Natural killer cell treated with Interleukin-12 subunit alpha and Interleukin-12 subunit beta and Interleukin-15 and Interleukin-18, amount 100 ng/mL, for 72 hours (primary cell): ENCODE data around the gene POTEI. TPM values are rescaled to one million over a fixed set of nuclear protein-coding genes. Genes with fewer than 3 reads are reported as not detected.
"Not testable (repeated sequence)": the region's sequence is repeated elsewhere in the genome, so short reads cannot be mapped to it uniquely, and the experiment has no call there.

Experiments used
- ATAC-seq, 2 donors: fragments of 150-1000 bp; cut with Tn5 transposase in 1 of 2; sonication (Bioruptor Pico), chemical (Tn5 transposase) in 1 of 2; 2 replicates each; pipeline ENCODE4 v1.10.0; 2021
- DNase-seq: peaks from one replicate; pipeline ENCODE4 v3.0.0; 2022; ENCODE audit warnings: low spot score
- H3K27ac Mint-ChIP-seq, 2 donors: 1 replicate in 1 of 2; 2 replicates in 1 of 2; pipeline ENCODE4 v1.8.0; 2022; ENCODE audit warnings: mixed read lengths in 2 of 2, mild to moderate bottlenecking in 1 of 2, moderate library complexity in 1 of 2
- H3K27me3 Mint-ChIP-seq, 2 donors: 1 replicate in 1 of 2; 2 replicates in 1 of 2; pipeline ENCODE4 v1.8.0; 2022; ENCODE audit warnings: mixed read lengths in 2 of 2
- H3K36me3 Mint-ChIP-seq: one replicate; pipeline ENCODE4 v1.8.0; 2022; ENCODE audit warnings: mixed read lengths
- H3K4me1 Mint-ChIP-seq, 2 donors: 1 replicate in 1 of 2; 2 replicates in 1 of 2; pipeline ENCODE4 v1.8.0; 2022; ENCODE audit warnings: low read depth in 2 of 2, mixed read lengths in 2 of 2, mild to moderate bottlenecking in 1 of 2
- H3K4me3 Mint-ChIP-seq: one replicate; pipeline ENCODE4 v1.8.0; 2022; ENCODE audit warnings: mixed read lengths
- H3K9me3 Mint-ChIP-seq: 2 replicates; pipeline ENCODE4 v1.8.0; 2022; ENCODE audit warnings: mixed read lengths
- total RNA-seq, 2 donors: library from RNA; stranded (reverse); gene quantifications; one replicate each; pipeline ENCODE4 v1.2.3, GENCODE V29; 2022

POTEI gene
- not detected for total RNA-seq

- not testable (repeated sequence) for H3K36me3 Mint-ChIP-seq, ATAC-seq, H3K27me3 Mint-ChIP-seq, H3K4me3 Mint-ChIP-seq, H3K9me3 Mint-ChIP-seq, H3K4me1 Mint-ChIP-seq, DNase-seq, H3K27ac Mint-ChIP-seq
Observed at GRCh38 chr2:130509228-130509627, at the start of gene POTEI. TSS of gene POTEI (minus strand) at chr2:130509328. CDS start at chr2:130509235, 93 bp downstream.

GRCh38 chr2:130556441-130556840, 47.3 kb upstream of the POTEI start:
- H3K27ac Mint-ChIP-seq, H3K4me3 Mint-ChIP-seq, H3K36me3 Mint-ChIP-seq, H3K27me3 Mint-ChIP-seq, H3K4me1 Mint-ChIP-seq, H3K9me3 Mint-ChIP-seq, DNase-seq: not testable (repeated sequence)
- peak in 1 of 2 donors; percentile 60 for ATAC-seq

DNA sequence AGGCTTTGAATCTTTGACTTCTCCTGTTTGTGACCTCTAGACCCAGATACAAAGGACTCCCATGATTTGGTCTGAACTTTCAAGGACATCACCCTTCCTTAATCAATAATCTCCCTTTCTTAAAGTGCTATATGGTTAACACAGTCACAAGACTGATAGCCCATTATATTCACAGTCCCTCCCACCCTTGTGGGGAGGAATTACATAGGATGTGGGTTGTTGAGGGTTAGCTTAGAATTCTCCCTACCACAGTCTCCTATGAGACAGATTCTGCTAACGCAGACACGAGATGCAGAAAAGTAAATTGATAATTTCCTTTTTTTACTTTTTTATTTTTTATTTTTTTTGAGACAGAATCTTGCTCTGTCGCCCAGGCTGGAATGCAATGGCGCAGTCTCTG, 45.0 kb upstream of the POTEI start:
- H3K9me3 Mint-ChIP-seq, H3K36me3 Mint-ChIP-seq, H3K27ac Mint-ChIP-seq, H3K27me3 Mint-ChIP-seq, H3K4me3 Mint-ChIP-seq, DNase-seq, H3K4me1 Mint-ChIP-seq: not testable (repeated sequence)
- ATAC-seq = peak in 1 of 2 donors; percentile 64

DNA sequence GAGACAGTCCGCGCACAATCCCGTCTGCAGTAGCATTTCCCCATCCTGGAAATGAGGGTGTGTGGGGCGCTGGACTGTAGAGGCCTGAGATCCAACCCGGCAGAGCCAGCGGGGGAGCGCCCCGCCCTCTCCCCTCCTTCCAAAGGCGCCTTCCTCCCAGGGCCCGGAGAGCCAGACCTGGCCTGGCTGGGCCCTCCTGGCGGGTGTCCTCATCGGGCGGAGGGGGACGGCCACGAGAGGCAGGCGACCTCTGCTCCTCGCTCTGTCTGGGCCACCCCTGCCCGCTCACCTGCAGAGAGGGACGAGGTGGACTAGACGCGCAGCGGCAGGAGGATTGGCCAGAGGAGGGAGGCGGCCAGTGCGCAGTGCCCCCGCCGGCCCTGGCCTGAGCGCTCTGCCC, 40.3 kb upstream of the POTEI start:
- not testable (repeated sequence) for H3K36me3 Mint-ChIP-seq, H3K4me1 Mint-ChIP-seq, DNase-seq, H3K4me3 Mint-ChIP-seq, H3K9me3 Mint-ChIP-seq, H3K27me3 Mint-ChIP-seq, H3K27ac Mint-ChIP-seq
- ATAC-seq = peak in 1 of 2 donors; percentile 22

DNA sequence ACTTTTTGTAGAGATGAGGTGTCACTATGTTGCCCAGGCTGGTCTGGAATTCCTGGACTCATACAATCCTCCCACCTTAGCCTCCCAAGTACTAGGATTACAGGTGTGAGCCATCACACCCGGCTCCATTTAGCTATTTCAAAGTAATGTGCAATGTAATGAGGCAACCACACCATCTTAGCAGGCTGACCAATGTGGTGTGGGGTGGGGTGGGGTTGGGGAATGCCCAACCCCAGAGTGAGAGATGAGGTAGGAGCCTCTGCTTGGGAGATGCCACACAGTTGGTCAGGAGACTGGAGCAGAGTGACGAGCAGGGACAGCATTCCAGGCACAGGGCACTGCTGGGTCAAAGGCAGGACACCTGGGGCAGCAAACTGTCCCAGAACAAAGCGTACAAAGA, 39.3 kb upstream of the POTEI start:
- H3K4me1 Mint-ChIP-seq, H3K27ac Mint-ChIP-seq, H3K9me3 Mint-ChIP-seq, H3K4me3 Mint-ChIP-seq, DNase-seq, H3K27me3 Mint-ChIP-seq, H3K36me3 Mint-ChIP-seq: not testable (repeated sequence)
- ATAC-seq = peak in 1 of 2 donors; percentile 69

DNA sequence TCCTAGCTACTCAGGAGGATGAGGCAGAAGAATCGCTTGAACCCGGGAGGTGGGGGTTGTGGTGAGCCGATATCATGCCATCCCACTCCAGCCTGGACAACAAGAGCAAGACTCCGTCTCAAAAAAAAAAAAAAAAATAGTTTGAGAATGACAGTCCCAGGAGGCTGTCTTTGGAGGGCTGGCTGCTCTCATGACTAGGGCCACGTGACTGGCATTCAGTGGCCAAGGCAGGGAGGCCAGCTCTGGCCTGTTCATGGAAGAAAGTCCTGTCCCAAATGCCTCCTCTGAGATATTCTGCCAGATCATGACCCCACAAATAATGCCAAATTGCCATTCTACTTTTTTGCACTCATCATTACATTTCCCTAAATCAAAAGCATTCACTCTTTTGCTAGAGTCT, 35.9 kb upstream of the POTEI start:
- not testable (repeated sequence) for ATAC-seq

DNA sequence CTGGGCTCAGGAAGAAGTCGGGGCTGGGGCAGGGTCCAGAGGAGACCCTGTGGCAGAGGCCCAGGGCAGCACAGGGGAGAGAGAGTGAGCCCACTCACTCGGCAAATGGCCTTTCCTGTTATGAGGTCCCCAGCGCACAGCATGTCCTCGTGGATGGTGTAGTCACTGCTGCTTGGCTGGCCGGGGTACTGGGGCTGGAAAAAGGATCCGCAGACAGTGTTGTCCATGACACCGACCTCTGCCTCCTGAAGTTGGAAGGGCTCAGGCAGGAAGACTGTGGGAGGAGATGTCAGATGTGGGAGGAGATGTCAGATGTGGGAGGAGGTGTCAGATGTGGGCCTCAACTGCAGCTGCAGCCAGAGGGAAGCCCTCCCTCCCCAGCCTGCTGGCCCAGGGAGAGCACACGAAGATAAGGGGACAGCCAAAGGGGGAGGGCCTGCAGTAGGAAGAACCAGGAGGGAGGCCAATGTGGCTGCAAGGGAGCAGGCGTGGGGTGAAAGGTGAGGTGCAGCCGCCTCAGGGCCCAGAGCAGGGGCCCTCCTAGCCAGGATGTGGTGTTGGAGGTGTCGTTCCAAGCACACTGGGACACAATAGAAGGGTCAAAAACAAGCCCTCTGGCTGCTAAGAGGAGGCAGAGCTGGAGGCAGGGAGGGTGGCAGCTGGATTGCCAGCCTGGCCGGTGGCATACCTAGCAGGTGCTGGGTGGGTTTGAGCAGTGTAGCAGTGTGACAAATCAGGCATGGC, 34.8 kb upstream of the POTEI start:
- ATAC-seq = peak; percentile 73 to 78
- not testable (repeated sequence) for H3K4me1 Mint-ChIP-seq, H3K36me3 Mint-ChIP-seq

More for the DNA sequence above, 35.9 kb upstream of the POTEI start:
- DNase-seq, H3K27ac Mint-ChIP-seq, H3K9me3 Mint-ChIP-seq, H3K4me3 Mint-ChIP-seq, H3K4me1 Mint-ChIP-seq, H3K36me3 Mint-ChIP-seq, H3K27me3 Mint-ChIP-seq: not testable (repeated sequence)

DNA sequence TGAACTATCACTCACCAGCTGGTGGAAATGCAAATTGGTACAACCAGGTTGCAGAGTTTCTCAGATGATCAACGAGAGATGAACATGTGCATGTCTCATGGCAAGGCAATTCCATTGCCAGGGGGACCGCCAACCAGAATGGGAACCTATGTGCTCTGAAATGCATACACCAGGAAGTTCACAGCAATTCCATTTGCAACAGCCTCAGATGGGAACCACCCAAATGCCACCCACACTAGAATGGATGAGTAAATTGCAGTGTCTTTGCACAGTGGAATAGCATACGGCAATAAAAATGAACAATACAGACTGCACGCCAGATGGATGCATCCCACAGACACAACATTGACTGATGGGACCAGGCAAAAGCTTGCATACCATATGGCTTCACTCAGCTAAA, 33.7 kb upstream of the POTEI start:
- H3K27ac Mint-ChIP-seq, DNase-seq, ATAC-seq, H3K4me3 Mint-ChIP-seq, H3K9me3 Mint-ChIP-seq, H3K4me1 Mint-ChIP-seq, H3K36me3 Mint-ChIP-seq, H3K27me3 Mint-ChIP-seq: not testable (repeated sequence)

More for the DNA sequence above, 34.8 kb upstream of the POTEI start:
- not testable (repeated sequence) for DNase-seq, H3K9me3 Mint-ChIP-seq, H3K4me3 Mint-ChIP-seq, H3K27ac Mint-ChIP-seq, H3K27me3 Mint-ChIP-seq

- not testable (repeated sequence) for H3K27ac Mint-ChIP-seq, H3K36me3 Mint-ChIP-seq, H3K27me3 Mint-ChIP-seq, H3K9me3 Mint-ChIP-seq, H3K4me3 Mint-ChIP-seq, H3K4me1 Mint-ChIP-seq, DNase-seq, ATAC-seq
Observed at GRCh38 chr2:130538271-130538670, 29.1 kb upstream of the POTEI start.

- H3K4me3 Mint-ChIP-seq, H3K27me3 Mint-ChIP-seq, H3K27ac Mint-ChIP-seq, H3K36me3 Mint-ChIP-seq, ATAC-seq, H3K9me3 Mint-ChIP-seq, DNase-seq, H3K4me1 Mint-ChIP-seq: not testable (repeated sequence)
Observed at GRCh38 chr2:130536654-130537053, 27.5 kb upstream of the POTEI start.

DNA sequence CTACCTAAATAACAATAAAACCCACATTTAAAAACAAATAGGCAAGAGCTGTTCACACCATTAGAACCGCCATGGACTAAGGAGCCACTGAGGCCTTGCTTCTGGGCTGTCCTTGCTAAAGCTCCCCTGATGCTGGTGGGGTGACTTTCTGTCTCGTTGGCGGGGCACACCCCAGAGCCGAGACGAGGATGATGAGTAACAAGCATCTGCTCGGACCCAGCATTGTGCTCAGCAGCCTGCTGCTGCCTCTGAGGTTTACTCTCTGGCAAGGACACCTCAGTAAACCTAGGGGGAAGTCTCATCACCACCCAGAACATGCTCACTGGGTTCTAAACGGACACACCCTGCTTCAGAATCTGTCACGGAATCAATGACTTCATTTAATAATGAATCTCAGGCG, 22.5 kb upstream of the POTEI start:
- H3K27ac Mint-ChIP-seq = not testable (repeated sequence)

DNA sequence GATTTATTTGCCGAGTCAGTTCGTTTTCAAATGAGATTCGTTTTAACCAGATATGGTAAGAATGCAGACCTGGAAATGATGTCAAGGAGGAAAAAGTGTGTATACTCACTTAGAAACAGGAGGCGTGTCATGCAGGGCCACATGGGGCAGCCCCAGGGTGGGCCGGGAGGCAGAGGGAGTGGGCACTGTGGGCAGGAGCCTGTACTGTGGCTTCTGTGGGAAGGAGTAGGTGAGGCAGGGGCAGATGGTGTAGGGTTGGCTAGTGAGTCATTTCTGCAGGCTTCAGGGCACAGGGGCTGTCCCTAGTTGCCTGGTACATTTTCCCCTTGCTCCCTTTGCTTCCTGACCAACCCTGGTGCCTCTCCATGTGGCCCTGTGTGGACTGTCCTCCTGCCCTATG, 22.1 kb upstream of the POTEI start:
- H3K27ac Mint-ChIP-seq, H3K36me3 Mint-ChIP-seq, H3K27me3 Mint-ChIP-seq, H3K9me3 Mint-ChIP-seq, H3K4me1 Mint-ChIP-seq, H3K4me3 Mint-ChIP-seq, DNase-seq: not testable (repeated sequence)
- ATAC-seq = peak; percentile 98

More for the DNA sequence above, 22.5 kb upstream of the POTEI start:
- H3K4me3 Mint-ChIP-seq, H3K36me3 Mint-ChIP-seq, H3K27me3 Mint-ChIP-seq, H3K9me3 Mint-ChIP-seq, H3K4me1 Mint-ChIP-seq, DNase-seq: not testable (repeated sequence)
- ATAC-seq = peak; percentile 33 to 65

DNA sequence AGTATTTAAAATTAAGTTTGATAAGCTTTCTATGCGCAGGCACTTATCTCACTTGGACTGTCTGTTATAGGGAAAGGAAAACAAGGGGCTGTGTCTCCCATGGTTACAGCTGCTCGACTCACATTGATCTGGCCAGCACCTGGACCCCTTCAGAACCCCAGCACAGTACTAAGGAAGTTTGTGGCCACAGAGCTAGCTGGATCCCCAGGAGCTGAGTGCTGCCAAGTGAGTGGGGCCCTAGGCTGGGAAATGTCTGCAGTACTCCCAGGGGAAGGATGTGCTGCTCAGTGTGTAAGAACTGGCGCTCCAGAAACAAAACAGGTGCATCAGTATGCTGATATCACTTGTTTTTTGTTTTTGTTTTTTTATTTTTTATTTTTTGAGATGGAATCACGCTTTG, 21.1 kb upstream of the POTEI start:
- not testable (repeated sequence) for H3K4me3 Mint-ChIP-seq, H3K9me3 Mint-ChIP-seq, ATAC-seq, DNase-seq, H3K27me3 Mint-ChIP-seq, H3K4me1 Mint-ChIP-seq, H3K27ac Mint-ChIP-seq, H3K36me3 Mint-ChIP-seq

DNA sequence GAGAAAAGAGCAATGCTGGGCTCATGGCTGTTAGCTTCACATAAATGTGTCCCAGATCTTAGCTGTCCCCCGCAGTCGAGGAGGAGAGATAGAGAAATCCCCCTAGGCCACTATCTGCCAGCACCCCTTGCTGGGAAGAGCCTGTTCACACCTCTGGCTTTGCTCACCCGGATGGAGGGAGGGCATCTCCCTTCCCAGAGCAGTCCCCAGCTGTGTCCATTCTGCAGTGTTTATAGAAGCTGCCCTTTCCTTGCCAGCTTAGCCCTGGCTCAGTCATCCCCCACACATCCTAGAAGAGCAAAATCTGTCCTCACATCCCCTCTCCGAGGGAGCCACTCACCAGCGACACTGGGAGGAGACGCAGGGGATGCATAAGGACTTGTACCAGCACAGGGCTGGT, 20.4 kb upstream of the POTEI start:
- not testable (repeated sequence) for H3K4me1 Mint-ChIP-seq, ATAC-seq, H3K27me3 Mint-ChIP-seq, H3K36me3 Mint-ChIP-seq, DNase-seq, H3K4me3 Mint-ChIP-seq, H3K27ac Mint-ChIP-seq, H3K9me3 Mint-ChIP-seq

DNA sequence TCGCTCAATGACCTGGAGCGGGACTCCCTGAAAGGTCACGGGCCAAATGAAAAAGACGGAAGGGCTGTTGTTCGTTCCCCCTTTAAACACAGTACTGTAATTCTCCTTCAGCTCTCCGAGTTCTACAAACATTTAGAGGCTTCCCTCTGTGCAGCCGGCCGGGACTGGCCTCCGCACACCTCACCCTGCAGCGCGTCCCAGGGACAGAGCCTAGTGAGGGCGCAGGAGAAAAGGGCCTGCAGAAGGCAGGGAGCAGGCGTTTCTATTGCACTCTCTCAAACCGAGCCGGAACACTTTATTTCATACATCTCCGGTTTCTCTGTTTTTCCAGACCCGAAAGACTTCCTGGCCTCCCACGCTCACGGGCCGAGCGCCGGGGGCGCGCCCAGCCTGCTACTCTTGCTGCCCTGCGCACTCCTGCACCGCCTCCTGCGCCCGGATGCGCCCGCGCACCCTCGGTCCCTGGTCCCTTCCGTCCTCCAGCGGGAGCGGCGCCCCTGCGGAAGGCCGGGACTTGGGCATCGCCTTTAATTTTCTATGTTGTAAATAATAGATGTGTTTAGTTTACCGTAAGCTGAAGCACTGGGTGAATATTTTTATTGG, 18.3 kb upstream of the POTEI start:
- not testable (repeated sequence) for H3K36me3 Mint-ChIP-seq, H3K4me3 Mint-ChIP-seq, H3K9me3 Mint-ChIP-seq, H3K27ac Mint-ChIP-seq, ATAC-seq, DNase-seq, H3K27me3 Mint-ChIP-seq, H3K4me1 Mint-ChIP-seq
